Muscle of leg (tissue), 11 donors: ENCODE data around the gene LTB4R. TPM values are rescaled to one million over a fixed set of nuclear protein-coding genes. Genes with fewer than 3 reads are reported as not detected.

Experiments used
- DNase-seq: peaks from one replicate; pipeline ENCODE4 v3.0.0; 2013
- H3K27ac ChIP-seq: one replicate; pipeline ENCODE4 v1.5.1; 2013; ENCODE audit warnings: mild to moderate bottlenecking, low read length, control low read depth
- H3K27me3 ChIP-seq: one replicate; pipeline ENCODE4 v1.6.1; 2013; ENCODE audit warnings: low read length; ENCODE audit not compliant: control insufficient read depth, insufficient read depth
- H3K36me3 ChIP-seq: one replicate; pipeline ENCODE4 v1.6.1; 2013; ENCODE audit warnings: low read length; ENCODE audit not compliant: control insufficient read depth, insufficient read depth
- H3K4me1 ChIP-seq: one replicate; pipeline ENCODE4 v1.6.1; 2013; ENCODE audit warnings: low read length; ENCODE audit not compliant: control insufficient read depth, insufficient read depth
- H3K4me3 ChIP-seq: one replicate; pipeline ENCODE4 v1.5.1; 2013; ENCODE audit warnings: low read length, control low read depth
- H3K9me3 ChIP-seq: replicated peaks from 2 replicates; pipeline ENCODE4 v1.6.1; 2013; ENCODE audit warnings: low read depth, low read length; ENCODE audit not compliant: control insufficient read depth
- WGBS: methylation state at CpG from one replicate; pipeline ENCODE4 v1.1.5; 2013; ENCODE audit warnings: missing lambda C conversion rate; ENCODE audit not compliant: insufficient coverage; 5-methylcytosine and 5-hydroxymethylcytosine counted together
- polyA plus RNA-seq, 8 donors: library from polyadenylated mRNA; unstranded; fragments of 120-200 nt; gene quantifications; one replicate each; pipeline versions ENCODE4 v1.2.1 to v1.2.3, GENCODE V29; 2013; ENCODE audit warnings: inconsistent platforms in 1 of 8, low replicate concordance in 1 of 8; ENCODE audit not compliant: insufficient read length in 8 of 8, insufficient read depth in 1 of 8
- total RNA-seq: library from RNA; stranded (reverse); fragments of 120-200 nt; gene quantifications from one replicate; pipeline ENCODE4 v1.2.4, GENCODE V29; 2013

LTB4R gene
- total and polyA plus RNA-seq, 9 donors: 2.1 to 5.9 (median 3.3) TPM

DNA sequence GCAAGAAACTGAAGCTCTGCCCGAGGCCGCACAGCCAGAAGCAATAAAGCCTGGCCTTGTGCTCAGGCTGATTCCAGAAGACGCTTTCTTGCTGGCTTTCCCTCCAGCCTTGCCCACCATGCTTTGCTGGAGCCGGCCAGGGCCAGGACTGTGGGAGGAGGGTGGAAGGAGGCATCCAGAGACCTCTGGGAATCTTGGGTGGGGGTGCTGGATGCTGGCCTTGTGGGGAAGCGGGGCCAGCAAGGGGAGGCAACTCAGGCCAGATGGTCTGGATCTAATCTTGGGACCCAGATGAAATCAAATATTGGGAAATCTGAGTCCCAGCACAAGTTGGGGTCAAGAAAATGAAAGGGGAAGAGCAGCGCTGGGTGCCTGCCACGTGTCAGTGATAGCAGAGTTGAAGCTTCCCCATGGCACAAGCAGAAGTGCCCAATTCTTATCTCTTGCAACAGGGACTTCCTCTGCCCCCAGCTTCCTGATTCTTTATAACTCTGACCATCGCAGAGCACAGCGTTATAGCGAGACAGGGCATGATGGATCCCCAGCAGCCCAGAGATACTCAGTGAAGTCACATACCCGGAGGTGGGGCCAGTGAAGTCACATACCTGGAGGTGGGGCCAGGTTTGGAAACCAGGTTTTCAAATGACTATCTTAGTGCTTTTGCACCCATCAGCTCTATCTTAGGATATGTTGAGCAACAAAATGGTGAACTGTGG lies 33.5 kb upstream of the LTB4R start:
- Histone ChIP-seq H3K4me3 (no peak overlapping the region), H3K27ac (no peak overlapping the region), H3K27me3 (no peaks in the 10 kb centered on the region), H3K36me3 (no peaks in the 10 kb centered on the region), H3K9me3 (no peaks in the 10 kb centered on the region), H3K4me1 (peaks cover 3% of the 10 kb centered on the region)
- WGBS: 81% methylated on average over 9 of the region's 11 CpGs
- peak; percentile 31 for DNase-seq

GRCh38 chr14:24278424-24278823 lies 32.9 kb upstream of the LTB4R start:
- Histone ChIP-seq H3K27ac (no peak overlapping the region), H3K4me1 (peaks cover 3% of the 10 kb centered on the region), H3K9me3 (no peaks in the 10 kb centered on the region), H3K36me3 (no peaks in the 10 kb centered on the region), H3K4me3 (no peak overlapping the region), H3K27me3 (no peaks in the 10 kb centered on the region)
- no peak for DNase-seq
- 90% methylated on average over 5 of the region's 5 CpGs for WGBS

DNA sequence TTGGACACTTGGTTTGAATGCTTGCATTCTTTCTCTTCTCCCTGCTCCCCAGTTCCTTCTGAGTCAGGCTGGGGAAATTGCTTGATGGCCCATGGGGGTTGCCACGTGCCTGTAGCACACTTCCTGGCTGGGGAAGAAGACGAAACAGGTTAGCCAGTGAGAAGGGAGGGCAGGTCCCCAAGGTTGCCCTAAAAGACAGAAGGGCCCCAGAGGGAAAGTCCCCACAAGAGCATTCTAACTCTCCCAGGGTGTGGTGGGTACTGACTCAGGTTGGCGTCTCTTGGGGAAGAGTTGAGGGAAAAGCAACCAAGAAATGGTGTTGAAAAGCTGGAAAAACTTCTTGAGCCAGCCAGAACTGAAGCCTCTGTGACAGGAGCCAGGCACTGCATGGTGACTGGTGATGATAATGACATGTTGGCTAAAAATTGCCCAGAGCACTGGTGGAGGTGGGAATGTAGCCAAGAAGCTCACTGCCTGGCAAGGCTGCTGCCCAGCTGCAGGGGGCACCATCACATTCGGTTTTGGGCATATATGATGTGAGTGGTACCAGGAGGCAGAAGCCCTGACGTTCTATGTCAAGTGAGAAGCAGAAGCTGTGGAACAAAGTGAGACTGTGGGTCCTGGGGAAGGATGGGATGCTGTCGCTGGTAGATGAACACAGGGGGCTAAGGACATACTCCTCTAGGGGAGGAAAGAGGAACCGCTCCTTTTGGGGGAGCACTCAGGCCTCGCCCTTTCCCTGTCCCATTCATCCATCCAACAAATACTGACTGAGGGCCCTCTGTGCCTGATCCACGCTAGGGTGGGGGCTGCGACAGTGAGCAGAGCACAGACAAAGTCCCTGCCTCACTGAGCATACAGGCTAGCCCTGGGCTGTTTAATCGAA lies 31.8 kb upstream of the LTB4R start:
- Histone ChIP-seq H3K4me3 (no peak overlapping the region), H3K9me3 (no peaks in the 10 kb centered on the region), H3K27me3 (no peaks in the 10 kb centered on the region), H3K4me1 (peaks cover 12% of the 10 kb centered on the region), H3K36me3 (no peaks in the 10 kb centered on the region), H3K27ac (no peak overlapping the region)
- WGBS: 59% methylated on average over 6 of the region's 11 CpGs
- DNase-seq: no peak

DNA sequence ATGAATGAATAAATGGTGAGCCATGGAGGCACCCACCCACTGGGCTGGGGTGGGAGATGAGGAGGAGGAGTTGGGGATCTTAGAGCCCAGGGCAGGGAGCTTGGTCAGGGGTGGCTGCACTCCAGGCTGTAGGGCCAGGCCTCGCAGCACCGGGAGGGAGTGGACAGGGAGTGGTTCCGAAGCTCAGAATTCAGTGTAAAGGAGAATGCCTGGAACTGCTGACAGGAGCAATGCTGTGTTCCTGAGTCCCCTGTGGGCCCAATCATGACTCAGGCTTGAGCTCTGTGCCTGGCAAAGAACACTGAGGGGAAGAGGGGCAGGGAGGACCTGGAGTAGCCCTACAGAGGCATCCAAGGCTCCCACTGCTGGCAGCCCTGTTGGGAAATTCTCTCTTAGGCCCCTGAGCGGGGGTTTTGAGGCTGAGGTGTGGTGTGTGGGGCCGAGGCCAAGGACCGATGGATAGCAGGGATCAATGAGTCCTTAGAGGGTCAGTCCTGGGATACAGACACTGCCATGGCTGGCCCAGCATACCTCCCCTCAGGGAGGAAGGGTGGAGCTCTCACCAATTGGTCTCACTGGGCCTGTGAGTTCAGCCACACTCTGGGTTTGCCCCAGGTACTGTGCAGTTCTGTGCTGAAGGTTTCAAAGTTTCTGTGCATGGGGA lies 30.4 kb upstream of the LTB4R start:
- DNase-seq: no peak
- 81% methylated on average over 6 of the region's 6 CpGs for WGBS
- peaks cover 14% of the 10 kb centered on the region for H3K4me1 ChIP-seq
- no peaks in the 10 kb centered on the region for H3K9me3 ChIP-seq
- H3K4me3 ChIP-seq: no peak overlapping the region
- no peak overlapping the region for H3K27ac ChIP-seq
- H3K36me3 ChIP-seq: no peaks in the 10 kb centered on the region
- no peaks in the 10 kb centered on the region for H3K27me3 ChIP-seq

GRCh38 chr14:24281636-24282035 lies 29.7 kb upstream of the LTB4R start:
- H3K4me1 ChIP-seq: peaks cover 14% of the 10 kb centered on the region
- H3K36me3 ChIP-seq: no peaks in the 10 kb centered on the region
- no peaks in the 10 kb centered on the region for H3K9me3 ChIP-seq
- no peaks in the 10 kb centered on the region for H3K27me3 ChIP-seq
- H3K4me3 ChIP-seq: no peak overlapping the region
- 84% methylated on average over 3 of the region's 7 CpGs for WGBS
- no peak for DNase-seq
- no peak overlapping the region for H3K27ac ChIP-seq

- H3K27me3 ChIP-seq: no peaks in the 10 kb centered on the region
- 67% methylated on average over 3 of the region's 3 CpGs for WGBS
- H3K4me1 ChIP-seq: peaks cover 14% of the 10 kb centered on the region
- no peaks in the 10 kb centered on the region for H3K36me3 ChIP-seq
- no peak overlapping the region for H3K4me3 ChIP-seq
- no peak overlapping the region for H3K27ac ChIP-seq
- H3K9me3 ChIP-seq: no peaks in the 10 kb centered on the region
- DNase-seq: no peak
Observed at GRCh38 chr14:24282736-24283135, 28.6 kb upstream of the LTB4R start.

DNA sequence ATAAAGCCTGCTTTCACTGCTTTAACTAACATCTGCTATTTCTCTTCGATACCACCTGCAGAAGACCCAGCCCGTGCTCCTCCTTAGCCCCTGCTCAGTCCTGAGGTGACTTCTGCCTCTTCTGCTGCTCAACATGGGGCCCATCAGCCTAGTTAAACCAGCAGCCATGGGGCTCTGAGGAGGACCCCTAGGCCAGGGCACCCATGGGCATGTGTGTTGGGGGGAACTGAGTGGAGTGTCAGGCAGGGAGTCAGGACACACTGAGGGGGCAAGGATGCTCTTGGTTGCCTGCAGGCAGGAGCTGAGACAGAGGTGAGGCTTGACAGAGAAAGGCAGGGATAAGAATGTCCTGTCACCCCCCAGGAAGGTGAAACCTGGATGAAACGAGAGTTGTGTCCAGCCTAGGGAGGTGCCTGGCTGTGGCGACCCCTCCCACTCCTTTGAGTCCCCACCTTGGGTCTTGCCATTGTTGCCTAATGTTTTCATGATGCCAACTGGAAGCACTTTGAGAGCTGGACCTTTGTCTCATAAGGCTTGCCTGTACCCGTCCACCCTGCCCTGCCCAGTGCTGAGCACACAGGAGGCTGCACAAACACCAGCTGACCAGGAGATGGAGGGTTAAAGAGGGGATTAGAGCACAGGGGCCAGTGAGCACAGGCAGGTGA lies 27.4 kb upstream of the LTB4R start:
- H3K4me3 ChIP-seq: no peak overlapping the region
- DNase-seq: no peak
- WGBS: 75% methylated on average over 4 of the region's 5 CpGs
- H3K36me3 ChIP-seq: no peaks in the 10 kb centered on the region
- no peak overlapping the region for H3K27ac ChIP-seq
- no peaks in the 10 kb centered on the region for H3K27me3 ChIP-seq
- H3K4me1 ChIP-seq: peaks cover 14% of the 10 kb centered on the region
- no peaks in the 10 kb centered on the region for H3K9me3 ChIP-seq

DNA sequence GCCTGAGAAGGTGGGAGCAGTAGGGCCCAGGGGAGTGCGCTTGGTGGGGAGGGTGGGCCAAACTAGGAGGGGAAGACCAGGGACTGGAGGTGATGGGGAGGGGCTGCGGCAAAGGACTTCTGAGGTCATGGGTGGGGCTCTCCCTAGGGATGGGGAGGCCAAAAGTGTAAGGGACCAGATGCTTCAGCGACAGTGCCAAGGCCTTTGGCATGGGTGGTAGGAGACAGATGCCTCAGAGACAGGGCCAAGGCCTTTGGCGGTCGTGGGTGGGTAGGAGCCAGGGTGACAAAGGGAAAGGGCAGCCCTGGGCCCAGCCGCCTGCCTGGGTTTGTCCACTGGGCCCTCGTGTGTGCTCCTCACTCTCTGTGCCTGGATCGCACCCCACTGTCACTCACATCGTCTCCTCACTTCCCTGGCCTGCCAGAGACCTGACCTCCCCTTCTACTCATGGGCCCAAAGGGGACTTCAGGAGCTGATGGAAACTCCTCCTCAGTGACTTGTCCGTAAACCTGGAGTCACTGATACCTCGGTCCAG lies 26.7 kb upstream of the LTB4R start:
- Histone ChIP-seq H3K4me3 (no peak overlapping the region), H3K9me3 (no peaks in the 10 kb centered on the region), H3K36me3 (peaks cover 3% of the 10 kb centered on the region), H3K27me3 (no peaks in the 10 kb centered on the region), H3K4me1 (peaks cover 11% of the 10 kb centered on the region), H3K27ac (no peak overlapping the region)
- WGBS: 87% methylated on average over 5 of the region's 11 CpGs
- DNase-seq: no peak

GRCh38 chr14:24285351-24285750 lies 26.0 kb upstream of the LTB4R start:
- Histone ChIP-seq H3K9me3 (no peaks in the 10 kb centered on the region), H3K4me1 (peaks cover 11% of the 10 kb centered on the region), H3K27me3 (no peaks in the 10 kb centered on the region), H3K27ac (no peak overlapping the region), H3K36me3 (peaks cover 11% of the 10 kb centered on the region), H3K4me3 (no peak overlapping the region)
- 75% methylated on average over 1 of the region's 4 CpGs for WGBS
- no peak for DNase-seq
